HEK293 (cell line): ENCODE measurements around the gene KIF17.

Source experiments
- CTCF ChIA-PET: fragments of 350-600 bp; formaldehyde crosslinking; extraction: SDS; loops from one replicate; lab custom pipeline; 2021; ENCODE audit warnings: antibody characterized with exemption; lab: Yijun Ruan, JAX
- POLR2A ChIA-PET: fragments of 300-600 bp; formaldehyde crosslinking; extraction: SDS; loops from one replicate; lab custom pipeline; 2020; ENCODE audit warnings: antibody characterized with exemption, inconsistent platforms; lab: Yijun Ruan, JAX
- H3K27ac ChIP-seq: fragments of 200-500 bp; sonication (Bioruptor generic); 2 replicates; pipeline ENCODE4 v1.5.1; 2014; ENCODE audit warnings: low read depth, low read length, control low read depth, inconsistent platforms; ENCODE audit errors: extremely low read depth
- H3K36me3 ChIP-seq, 2 experiments: fragments of 200-500 bp in 1 of 2; sonication (Bioruptor generic) in 1 of 2; 1 replicate in 1 of 2; 2 replicates in 1 of 2; pipeline ENCODE4 v1.5.1; 2014 to 2017; ENCODE audit warnings: inconsistent platforms in 2 of 2, low read length in 2 of 2; ENCODE audit not compliant: control insufficient read depth in 2 of 2, insufficient read depth in 1 of 2
- H3K4me1 ChIP-seq: fragments of 200-500 bp; sonication (Bioruptor generic); 2 replicates; pipeline ENCODE4 v1.5.1; 2014; ENCODE audit warnings: mild to moderate bottlenecking, low read length, inconsistent platforms; ENCODE audit not compliant: control insufficient read depth, insufficient read depth
- H3K4me3 ChIP-seq: 2 replicates; pipeline ENCODE4 v1.5.1; 2011; ENCODE audit warnings: low read depth, mild to moderate bottlenecking, control low read depth, low read length, moderate library complexity
- H3K9me3 ChIP-seq: fragments of 200-500 bp; sonication (Bioruptor generic); 2 replicates; pipeline ENCODE4 v1.5.1; 2014; ENCODE audit warnings: low read depth, low read length, inconsistent platforms; ENCODE audit not compliant: control insufficient read depth, insufficient read depth
- KLF8 ChIP-seq: fragments of 450-650 bp; formaldehyde crosslinking; IDR thresholded peaks from 2 replicates; pipeline ENCODE4 v1.5.1; 2016; ENCODE audit warnings: missing biosample characterization, missing genetic modification characterization
- OSR2 ChIP-seq: fragments of 450-650 bp; formaldehyde crosslinking; IDR thresholded peaks from 2 replicates; pipeline ENCODE4 v1.5.1; 2016; ENCODE audit warnings: missing biosample characterization, missing genetic modification characterization
- ZNF121 ChIP-seq: fragments of 450-650 bp; formaldehyde crosslinking; IDR thresholded peaks from 2 replicates; pipeline ENCODE4 v1.5.1; 2016; ENCODE audit warnings: missing biosample characterization, missing genetic modification characterization
- ZNF211 ChIP-seq: fragments of 450-650 bp; formaldehyde crosslinking; IDR thresholded peaks from 2 replicates; pipeline ENCODE4 v1.5.1; 2016; ENCODE audit warnings: low read depth, missing biosample characterization, missing genetic modification characterization
- ZNF24 ChIP-seq: fragments of 450-650 bp; formaldehyde crosslinking; IDR thresholded peaks from 2 replicates; pipeline ENCODE4 v1.5.1; 2016; ENCODE audit warnings: missing biosample characterization, missing genetic modification characterization
- ZNF311 ChIP-seq: fragments of 450-650 bp; formaldehyde crosslinking; IDR thresholded peaks from 2 replicates; pipeline ENCODE4 v1.5.1; 2017; ENCODE audit warnings: missing biosample characterization, missing genetic modification characterization, borderline replicate concordance
- ZNF366 ChIP-seq: fragments of 450-650 bp; formaldehyde crosslinking; conservative IDR thresholded peaks from 2 replicates; pipeline ENCODE4 v1.5.1; 2016; ENCODE audit warnings: missing biosample characterization, missing genetic modification characterization
- ZNF404 ChIP-seq: fragments of 450-650 bp; formaldehyde crosslinking; IDR thresholded peaks from 2 replicates; pipeline ENCODE4 v1.5.1; 2017; ENCODE audit warnings: missing biosample characterization, missing genetic modification characterization
- ZNF544 ChIP-seq: fragments of 450-650 bp; formaldehyde crosslinking; IDR thresholded peaks from 2 replicates; pipeline ENCODE4 v1.5.0; 2017; ENCODE audit warnings: missing biosample characterization, missing genetic modification characterization
- ZNF580 ChIP-seq: fragments of 450-650 bp; formaldehyde crosslinking; IDR thresholded peaks from 2 replicates; pipeline ENCODE4 v1.5.1; 2016; ENCODE audit warnings: missing biosample characterization, missing genetic modification characterization
- ZNF600 ChIP-seq: fragments of 450-650 bp; formaldehyde crosslinking; IDR thresholded peaks from 2 replicates; pipeline ENCODE4 v1.5.1; 2016; ENCODE audit warnings: missing biosample characterization, missing genetic modification characterization
- ZNF621 ChIP-seq: fragments of 450-650 bp; formaldehyde crosslinking; IDR thresholded peaks from 2 replicates; pipeline ENCODE4 v1.5.1; 2017; ENCODE audit warnings: missing biosample characterization, missing genetic modification characterization
- ZNF670 ChIP-seq: fragments of 450-650 bp; formaldehyde crosslinking; IDR thresholded peaks from 2 replicates; pipeline ENCODE4 v1.5.1; 2016; ENCODE audit warnings: missing biosample characterization, missing genetic modification characterization, low read depth
- ZNF768 ChIP-seq: fragments of 450-650 bp; formaldehyde crosslinking; IDR thresholded peaks from 2 replicates; pipeline ENCODE4 v1.5.1; 2018; ENCODE audit warnings: missing biosample characterization, mild to moderate bottlenecking, missing genetic modification characterization
- ZNF776 ChIP-seq: fragments of 450-650 bp; formaldehyde crosslinking; IDR thresholded peaks from 2 replicates; pipeline ENCODE4 v1.5.0; 2017; ENCODE audit warnings: missing biosample characterization, missing genetic modification characterization, borderline replicate concordance
- TF ChIP-seq, protein P1 (sequence below): fragments of 450-650 bp; formaldehyde crosslinking; IDR thresholded peaks from 2 replicates; pipeline ENCODE4 v1.5.1; 2016; ENCODE audit warnings: missing biosample characterization, missing genetic modification characterization, borderline replicate concordance

Gene KIF17

DNA sequence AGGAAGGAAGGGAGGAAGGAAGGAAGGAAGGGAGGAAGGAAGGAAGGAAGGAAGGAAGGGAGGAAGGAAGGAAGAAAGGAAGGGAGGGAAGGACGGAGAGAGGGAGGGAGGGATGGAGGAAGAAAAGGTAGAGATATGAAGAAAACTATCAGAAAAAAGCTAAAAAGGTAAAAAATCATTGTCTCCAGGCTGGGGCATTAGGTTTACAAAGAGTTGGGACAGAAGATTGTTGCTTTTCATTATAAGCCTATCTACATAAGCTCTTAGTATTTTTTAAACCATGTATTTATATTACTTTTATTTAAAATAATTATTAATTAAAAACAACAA is 91.7 kb downstream of the KIF17 start:
- no peak overlapping the region for H3K4me3 ChIP-seq
- H3K9me3 ChIP-seq = no peaks in the 10 kb centered on the region
- H3K27ac ChIP-seq = no peak overlapping the region
- CTCF ChIA-PET = interaction anchor here (0.5 kb wide), 1 partner anchor 474 kb away, joined by 4 read pairs; no protein-coding TSS in a partner anchor
- TF ChIP-seq ZNF366 (tag by site-specific recombination) (peak; percentile 88), ZNF776 (no peak), ZNF404 (no peak), ZNF670 (tag by site-specific recombination) (no peak), ZNF768 (tag by site-specific recombination) (no peak), ZNF621 (tag by site-specific recombination) (no peak)
- TF ChIP-seq, protein P1, sequence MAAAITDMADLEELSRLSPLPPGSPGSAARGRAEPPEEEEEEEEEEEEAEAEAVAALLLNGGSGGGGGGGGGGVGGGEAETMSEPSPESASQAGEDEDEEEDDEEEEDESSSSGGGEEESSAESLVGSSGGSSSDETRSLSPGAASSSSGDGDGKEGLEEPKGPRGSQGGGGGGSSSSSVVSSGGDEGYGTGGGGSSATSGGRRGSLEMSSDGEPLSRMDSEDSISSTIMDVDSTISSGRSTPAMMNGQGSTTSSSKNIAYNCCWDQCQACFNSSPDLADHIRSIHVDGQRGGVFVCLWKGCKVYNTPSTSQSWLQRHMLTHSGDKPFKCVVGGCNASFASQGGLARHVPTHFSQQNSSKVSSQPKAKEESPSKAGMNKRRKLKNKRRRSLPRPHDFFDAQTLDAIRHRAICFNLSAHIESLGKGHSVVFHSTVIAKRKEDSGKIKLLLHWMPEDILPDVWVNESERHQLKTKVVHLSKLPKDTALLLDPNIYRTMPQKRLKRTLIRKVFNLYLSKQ (tag by site-specific recombination) = no peak
- TF ChIP-seq, all 188 proteins: peak for 1
- Histone ChIP-seq H3K36me3 (no peaks in the 10 kb centered on the region), H3K4me1 (no peaks in the 10 kb centered on the region)
- POLR2A ChIA-PET = no interaction called here

DNA sequence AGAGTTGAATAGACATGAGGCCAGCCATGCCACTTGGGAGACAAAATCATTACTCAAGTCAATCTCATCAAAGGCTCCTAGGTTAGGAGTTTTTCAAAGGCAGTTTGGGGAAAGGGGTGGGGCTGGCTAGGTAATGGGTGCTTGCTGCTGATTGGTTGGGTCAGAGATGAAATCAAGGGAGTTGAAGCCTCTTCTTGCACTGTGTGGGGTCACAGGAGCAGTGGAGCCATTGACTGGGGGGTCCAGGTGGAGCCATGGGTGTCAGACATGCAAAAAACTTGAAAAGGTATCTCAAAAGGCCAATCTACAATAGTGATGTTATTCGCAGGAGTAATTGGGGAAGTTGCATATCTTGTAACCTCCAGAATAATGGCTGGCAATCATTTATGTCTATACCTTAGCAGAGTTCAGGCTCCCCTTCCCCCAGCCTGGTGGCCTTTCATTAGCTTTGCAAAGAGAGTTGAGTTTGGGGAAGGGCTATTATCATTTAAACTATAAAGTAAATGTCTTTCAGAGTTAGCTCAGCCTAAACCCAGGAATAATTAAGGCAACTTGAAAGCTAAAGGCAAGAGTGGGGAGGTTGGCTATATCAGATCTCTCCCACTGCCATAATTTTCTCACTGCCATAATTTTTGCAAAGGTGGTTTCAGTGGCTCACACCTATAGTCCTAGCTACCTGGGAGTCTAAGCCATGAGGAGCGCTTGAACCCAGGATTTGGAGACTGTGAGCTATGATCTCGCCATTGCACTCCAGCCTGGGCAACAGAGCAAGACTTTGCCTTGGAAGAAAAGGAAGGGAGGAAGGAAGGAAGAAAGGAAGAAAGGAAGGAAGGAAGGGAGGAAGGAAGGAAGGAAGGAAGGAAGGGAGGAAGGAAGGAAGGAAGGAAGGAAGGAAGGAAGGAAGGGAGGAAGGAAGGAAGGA is 92.4 kb downstream of the KIF17 start:
- no peaks in the 10 kb centered on the region for H3K9me3 ChIP-seq
- H3K27ac ChIP-seq = no peak overlapping the region
- H3K4me3 ChIP-seq = no peak overlapping the region
- no peaks in the 10 kb centered on the region for H3K36me3 ChIP-seq
- TF ChIP-seq ZNF366 (tag by site-specific recombination) = peak; percentile 88
- no peak for TF ChIP-seq ZNF311 (tag by site-specific recombination)
- POLR2A ChIA-PET = no interaction called here
- no peaks in the 10 kb centered on the region for H3K4me1 ChIP-seq
- CTCF ChIA-PET = interaction anchor here (0.5 to 1.5 kb wide), 4 partner anchors 8 to 474 kb away, joined by 3 to 7 read pairs (median 4); partner anchors contain the start of gene PINK1

- no peaks in the 10 kb centered on the region for H3K36me3 ChIP-seq
- TF ChIP-seq ZNF600 = no peak
- no peak for TF ChIP-seq ZNF121 (tag by site-specific recombination)
- TF ChIP-seq ZNF24 = no peak
- TF ChIP-seq ZNF580 (tag by site-specific recombination) = no peak
- TF ChIP-seq OSR2 (tag by site-specific recombination) = no peak
- TF ChIP-seq, protein P1 (tag by site-specific recombination) = no peak
- no peak for TF ChIP-seq ZNF211 (tag by site-specific recombination)
- TF ChIP-seq KLF8 = no peak
- no peak for TF ChIP-seq ZNF544 (tag by site-specific recombination)
- TF ChIP-seq, all 188 proteins: peak for 0
- Histone ChIP-seq H3K4me3 (no peak overlapping the region), H3K27ac (no peak overlapping the region), H3K9me3 (no peaks in the 10 kb centered on the region), H3K4me1 (no peaks in the 10 kb centered on the region)
- POLR2A ChIA-PET = no interaction called here
- CTCF ChIA-PET = interaction anchor here (0.6 to 1.5 kb wide), 3 partner anchors 9 to 110 kb away, joined by 3 to 7 read pairs (median 3); partner anchors contain the start of gene PINK1
Observed at GRCh38 chr1:20624709-20625108, 93.1 kb downstream of the KIF17 start.
